Neural cell (in vitro differentiated cells): ENCODE data around the gene NRAS. TPM values are rescaled to one million over a fixed set of nuclear protein-coding genes. Genes with fewer than 3 reads are reported as not detected.

ENCODE experiments used
- H2AFZ ChIP-seq: fragments of 200-600, 300-800 bp; sonication (generic), shearing (Covaris generic); 2 replicates; pipeline ENCODE4 v1.6.0; 2014; ENCODE audit warnings: low read depth, mild to moderate bottlenecking, antibody characterized with exemption, low read length, moderate library complexity
- H3F3A ChIP-seq: fragments of 200-600 bp; shearing (Covaris generic); 2 replicates; pipeline ENCODE4 v1.6.1; 2016; ENCODE audit warnings: mild to moderate bottlenecking, moderate library complexity, mixed read lengths, antibody characterized with exemption, low read length; ENCODE audit not compliant: insufficient read depth, poor library complexity, severe bottlenecking
- H3K27ac ChIP-seq: fragments of 200-600, 300-800 bp; sonication (generic), shearing (Covaris generic); 2 replicates; pipeline ENCODE4 v1.5.1; 2014; ENCODE audit warnings: mild to moderate bottlenecking, low read length, moderate library complexity
- H3K27me3 ChIP-seq: fragments of 300-800, 200-600 bp; sonication (generic), shearing (Covaris generic); 2 replicates; pipeline ENCODE4 v1.6.0; 2014; ENCODE audit warnings: mild to moderate bottlenecking, low read depth, low read length, moderate library complexity; ENCODE audit not compliant: insufficient read depth
- H3K36me3 ChIP-seq: fragments of 300-800, 200-600 bp; sonication (generic), shearing (Covaris generic); 2 replicates; pipeline ENCODE4 v1.5.1; 2014; ENCODE audit warnings: mild to moderate bottlenecking, antibody characterized with exemption, low read length, moderate library complexity; ENCODE audit not compliant: insufficient read depth
- H3K4me2 ChIP-seq: fragments of 300-800, 200-600 bp; sonication (generic), shearing (Covaris generic); 2 replicates; pipeline ENCODE4 v1.6.0; 2014; ENCODE audit warnings: mild to moderate bottlenecking, low read length
- H3K4me3 ChIP-seq: fragments of 300-800, 200-600 bp; sonication (generic), shearing (Covaris generic); 2 replicates; pipeline ENCODE4 v1.5.1; 2014; ENCODE audit warnings: mild to moderate bottlenecking, low read length, moderate library complexity
- H3K79me2 ChIP-seq: fragments of 200-600 bp; shearing (Covaris generic); replicated peaks from 2 replicates; pipeline ENCODE4 v1.6.0; 2014; ENCODE audit warnings: mild to moderate bottlenecking, low read length, moderate library complexity; ENCODE audit not compliant: insufficient read depth
- H3K9ac ChIP-seq: fragments of 300-800, 200-600 bp; sonication (generic), shearing (Covaris generic); 2 replicates; pipeline ENCODE4 v1.6.1; 2016; ENCODE audit warnings: mild to moderate bottlenecking, low read length, mixed read lengths
- H3K9me2 ChIP-seq: fragments of 200-600 bp; shearing (Covaris generic); 2 replicates; pipeline ENCODE4 v1.6.1; 2016; ENCODE audit warnings: mild to moderate bottlenecking, low read length, mixed read lengths; ENCODE audit not compliant: insufficient read depth
- H3K9me3 ChIP-seq: fragments of 200-600, 300-800 bp; sonication (generic), shearing (Covaris generic); 2 replicates; pipeline ENCODE4 v1.6.1; 2016; ENCODE audit warnings: mild to moderate bottlenecking, mixed run types, low read length, moderate library complexity, mixed read lengths
- H4K20me1 ChIP-seq: fragments of 200-600 bp; shearing (Covaris generic); 2 replicates; pipeline ENCODE4 v1.6.1; 2016; ENCODE audit warnings: mild to moderate bottlenecking, mixed run types; ENCODE audit not compliant: insufficient read depth
- CTCF ChIP-seq: fragments of 450-650 bp; IDR thresholded peaks from 2 replicates; pipeline ENCODE4 v1.5.1; 2014; ENCODE audit warnings: antibody characterized with exemption, mild to moderate bottlenecking, moderate library complexity; ENCODE audit not compliant: poor library complexity, severe bottlenecking
- EP300 ChIP-seq: fragments of 450-650 bp; conservative IDR thresholded peaks from 2 replicates; pipeline ENCODE4 v1.6.1; 2014; ENCODE audit warnings: antibody characterized with exemption, mild to moderate bottlenecking, moderate library complexity; ENCODE audit not compliant: poor library complexity, severe bottlenecking
- EZH2 ChIP-seq: fragments of 200-600, 300-800 bp; shearing (Covaris generic), sonication (generic); IDR thresholded peaks from 2 replicates; pipeline ENCODE4 v1.6.1; 2014; ENCODE audit warnings: antibody characterized with exemption, low read length, borderline replicate concordance, mild to moderate bottlenecking; ENCODE audit not compliant: insufficient read depth, poor library complexity, severe bottlenecking
- MXI1 ChIP-seq: fragments of 450-650 bp; conservative IDR thresholded peaks from 2 replicates; pipeline ENCODE4 v1.6.1; 2014; ENCODE audit warnings: antibody characterized with exemption, mild to moderate bottlenecking; ENCODE audit not compliant: poor library complexity, severe bottlenecking
- POLR2AphosphoS5 ChIP-seq: IDR thresholded peaks from 2 replicates; pipeline ENCODE4 v1.6.1; 2012
- RAD21 ChIP-seq: fragments of 450-650 bp; conservative IDR thresholded peaks from 2 replicates; pipeline ENCODE4 v1.6.1; 2014; ENCODE audit warnings: antibody characterized with exemption, mild to moderate bottlenecking, moderate library complexity
- REST ChIP-seq: IDR thresholded peaks from 2 replicates; pipeline ENCODE4 v1.6.1; 2012; ENCODE audit warnings: borderline replicate concordance
- SMC3 ChIP-seq: fragments of 450-650 bp; conservative IDR thresholded peaks from 2 replicates; pipeline ENCODE4 v1.6.1; 2014; ENCODE audit warnings: antibody characterized with exemption, mild to moderate bottlenecking, moderate library complexity; ENCODE audit not compliant: poor library complexity
- TAF1 ChIP-seq: IDR thresholded peaks from 2 replicates; pipeline ENCODE4 v1.6.1; 2012; ENCODE audit warnings: low read depth
- polyA plus RNA-seq: library from polyadenylated mRNA; depleted of rRNA; stranded (reverse); fragments of >200 nt; gene quantifications from 2 replicates; pipeline ENCODE4 v1.2.3, GENCODE V29; 2014

NRAS gene
- polyA plus RNA-seq, 1 donor from 2014 or later: 56.5 TPM

GRCh38 chr1:114728553-114728952 lies 12.0 kb upstream of the NRAS start:
- no peak for TF ChIP-seq TAF1
- TF ChIP-seq REST: no peak
- no peak for TF ChIP-seq SMC3
- no peak for TF ChIP-seq RAD21
- TF ChIP-seq POLR2AphosphoS5: no peak
- no peak for TF ChIP-seq EZH2
- no peak for TF ChIP-seq MXI1
- no peak for TF ChIP-seq EP300
- TF ChIP-seq CTCF: no peak
- H3K27ac ChIP-seq: no peak overlapping the region
- H2AFZ ChIP-seq: no peak overlapping the region
- H3K9me2 ChIP-seq: no peaks in the 10 kb centered on the region
- no peak overlapping the region for H3K4me2 ChIP-seq
- no peak overlapping the region for H3K9ac ChIP-seq
- no peaks in the 10 kb centered on the region for H3K27me3 ChIP-seq
- H3K79me2 ChIP-seq: peaks cover 23% of the 10 kb centered on the region
- no peaks in the 10 kb centered on the region for H4K20me1 ChIP-seq
- H3K4me3 ChIP-seq: no peak overlapping the region
- H3F3A ChIP-seq: no peaks in the 10 kb centered on the region
- H3K36me3 ChIP-seq: peaks cover 15% of the 10 kb centered on the region
- H3K9me3 ChIP-seq: no peaks in the 10 kb centered on the region

GRCh38 chr1:114725230-114725629 lies 8.7 kb upstream of the NRAS start:
- Histone ChIP-seq H3K9ac (no peak overlapping the region), H3K4me2 (no peak overlapping the region), H3K9me2 (no peaks in the 10 kb centered on the region), H3F3A (no peaks in the 10 kb centered on the region), H3K4me3 (no peak overlapping the region), H3K79me2 (peaks cover 15% of the 10 kb centered on the region), H3K27ac (no peak overlapping the region), H3K27me3 (no peaks in the 10 kb centered on the region), H2AFZ (no peak overlapping the region), H4K20me1 (no peaks in the 10 kb centered on the region), H3K36me3 (peaks cover 15% of the 10 kb centered on the region), H3K9me3 (no peaks in the 10 kb centered on the region)
- no peak for TF ChIP-seq CTCF
- TF ChIP-seq EP300: no peak
- TF ChIP-seq POLR2AphosphoS5: no peak
- TF ChIP-seq EZH2: no peak
- no peak for TF ChIP-seq SMC3
- TF ChIP-seq RAD21: no peak
- no peak for TF ChIP-seq MXI1
- TF ChIP-seq REST: no peak
- TF ChIP-seq TAF1: no peak
